ENCODE results near the gene IRF3.
"Not testable (repeated sequence)": the region's sequence is repeated elsewhere in the genome, so short reads cannot be mapped to it uniquely, and the experiment has no call there.

Gene IRF3

GRCh38 chr19:49637821-49638738 lies 27.6 kb downstream of the IRF3 start:
- peaks cover 31% of the 10 kb centered on the region for H3K4me1 Mint-ChIP-seq (ENCODE audit: low read depth)
- H3K36me3 Mint-ChIP-seq (ENCODE audit: low read depth): no peaks in the 10 kb centered on the region
- no peak for DNase-seq (ENCODE audit: low spot score)
- H3K27me3 Mint-ChIP-seq (ENCODE audit: low read depth): peaks cover 5% of the 10 kb centered on the region
- H3K4me3 Mint-ChIP-seq: peak overlapping the region; percentile 80
- no peak overlapping the region for H3K27ac Mint-ChIP-seq
- no peaks in the 10 kb centered on the region for H3K9me3 Mint-ChIP-seq

- Mint-ChIP-seq H3K4me3 (no peak overlapping the region), H3K27me3 (ENCODE audit: low read depth) (peaks cover 5% of the 10 kb centered on the region), H3K4me1 (ENCODE audit: low read depth) (peaks cover 23% of the 10 kb centered on the region), H3K27ac (no peak overlapping the region), H3K9me3 (no peaks in the 10 kb centered on the region), H3K36me3 (ENCODE audit: low read depth) (no peaks in the 10 kb centered on the region)
- DNase-seq (ENCODE audit: low spot score): no peak
Observed at GRCh38 chr19:49636233-49636932, 29.3 kb downstream of the IRF3 start.

GRCh38 chr19:49635530-49636232 lies 30.0 kb downstream of the IRF3 start:
- DNase-seq (ENCODE audit: low spot score): no peak
- Mint-ChIP-seq H3K27me3 (ENCODE audit: low read depth) (peaks cover 5% of the 10 kb centered on the region), H3K4me1 (ENCODE audit: low read depth) (peaks cover 19% of the 10 kb centered on the region), H3K27ac (no peak overlapping the region), H3K36me3 (ENCODE audit: low read depth) (no peaks in the 10 kb centered on the region), H3K9me3 (no peaks in the 10 kb centered on the region), H3K4me3 (no peak overlapping the region)

- not testable (repeated sequence) for H3K4me1 Mint-ChIP-seq (ENCODE audit: low read depth); H3K9me3 Mint-ChIP-seq; H3K27me3 Mint-ChIP-seq (ENCODE audit: low read depth); H3K27ac Mint-ChIP-seq; H3K4me3 Mint-ChIP-seq; DNase-seq (ENCODE audit: low spot score); H3K36me3 Mint-ChIP-seq (ENCODE audit: low read depth)
Observed at GRCh38 chr19:49633273-49633672, 32.4 kb downstream of the IRF3 start.

GRCh38 chr19:49632576-49632975 lies 33.1 kb downstream of the IRF3 start:
- Mint-ChIP-seq H3K4me3 (no peak overlapping the region), H3K27me3 (ENCODE audit: low read depth) (no peaks in the 10 kb centered on the region), H3K36me3 (ENCODE audit: low read depth) (peaks cover 8% of the 10 kb centered on the region), H3K4me1 (ENCODE audit: low read depth) (no peaks in the 10 kb centered on the region), H3K9me3 (no peaks in the 10 kb centered on the region), H3K27ac (no peak overlapping the region)
- no peak for DNase-seq (ENCODE audit: low spot score)

- no peak overlapping the region for H3K4me3 Mint-ChIP-seq
- H3K27ac Mint-ChIP-seq: no peak overlapping the region
- H3K36me3 Mint-ChIP-seq (ENCODE audit: low read depth): peaks cover 12% of the 10 kb centered on the region
- DNase-seq (ENCODE audit: low spot score): no peak
- no peaks in the 10 kb centered on the region for H3K9me3 Mint-ChIP-seq
- H3K27me3 Mint-ChIP-seq (ENCODE audit: low read depth): no peaks in the 10 kb centered on the region
- no peaks in the 10 kb centered on the region for H3K4me1 Mint-ChIP-seq (ENCODE audit: low read depth)
Observed at GRCh38 chr19:49631610-49632192, 34.0 kb downstream of the IRF3 start.

GRCh38 chr19:49631014-49631588 lies 34.6 kb downstream of the IRF3 start:
- H3K4me3 Mint-ChIP-seq: no peak overlapping the region
- no peaks in the 10 kb centered on the region for H3K4me1 Mint-ChIP-seq (ENCODE audit: low read depth)
- no peaks in the 10 kb centered on the region for H3K27me3 Mint-ChIP-seq (ENCODE audit: low read depth)
- no peaks in the 10 kb centered on the region for H3K9me3 Mint-ChIP-seq
- peaks cover 12% of the 10 kb centered on the region for H3K36me3 Mint-ChIP-seq (ENCODE audit: low read depth)
- no peak overlapping the region for H3K27ac Mint-ChIP-seq
- DNase-seq (ENCODE audit: low spot score): no peak

GRCh38 chr19:49629659-49630058 lies 36.0 kb downstream of the IRF3 start:
- no peak overlapping the region for H3K27ac Mint-ChIP-seq
- no peaks in the 10 kb centered on the region for H3K9me3 Mint-ChIP-seq

GRCh38 chr19:49626226-49626625 lies 39.4 kb downstream of the IRF3 start:
- DNase-seq (ENCODE audit: low spot score): no peak
- H3K27me3 Mint-ChIP-seq (ENCODE audit: low read depth): no peaks in the 10 kb centered on the region
- H3K27ac Mint-ChIP-seq: no peak overlapping the region
- H3K36me3 Mint-ChIP-seq (ENCODE audit: low read depth): peaks cover 31% of the 10 kb centered on the region
- no peaks in the 10 kb centered on the region for H3K4me1 Mint-ChIP-seq (ENCODE audit: low read depth)
- H3K4me3 Mint-ChIP-seq: no peak overlapping the region
- no peaks in the 10 kb centered on the region for H3K9me3 Mint-ChIP-seq

More at GRCh38 chr19:49629659-49630058, 36.0 kb downstream of the IRF3 start:
- Mint-ChIP-seq H3K27me3 (ENCODE audit: low read depth) (no peaks in the 10 kb centered on the region), H3K4me3 (no peak overlapping the region), H3K4me1 (ENCODE audit: low read depth) (no peaks in the 10 kb centered on the region), H3K36me3 (ENCODE audit: low read depth) (peaks cover 12% of the 10 kb centered on the region)
- no peak for DNase-seq (ENCODE audit: low spot score)

- Mint-ChIP-seq H3K4me3 (no peak overlapping the region), H3K27me3 (ENCODE audit: low read depth) (no peaks in the 10 kb centered on the region), H3K27ac (no peak overlapping the region), H3K4me1 (ENCODE audit: low read depth) (no peaks in the 10 kb centered on the region), H3K36me3 (ENCODE audit: low read depth) (peaks cover 31% of the 10 kb centered on the region), H3K9me3 (no peaks in the 10 kb centered on the region)
- no peak for DNase-seq (ENCODE audit: low spot score)
Observed at GRCh38 chr19:49624967-49625910, 40.4 kb downstream of the IRF3 start.

- DNase-seq (ENCODE audit: low spot score); H3K4me1 Mint-ChIP-seq (ENCODE audit: low read depth); H3K27ac Mint-ChIP-seq; H3K4me3 Mint-ChIP-seq; H3K9me3 Mint-ChIP-seq; H3K27me3 Mint-ChIP-seq (ENCODE audit: low read depth): not testable (repeated sequence)
- peaks cover 54% of the 10 kb centered on the region for H3K36me3 Mint-ChIP-seq (ENCODE audit: low read depth)
Observed at GRCh38 chr19:49617860-49618259, 47.8 kb downstream of the IRF3 start.

- no peak for DNase-seq (ENCODE audit: low spot score)
- no peak overlapping the region for H3K27ac Mint-ChIP-seq
- H3K36me3 Mint-ChIP-seq (ENCODE audit: low read depth): peaks cover 55% of the 10 kb centered on the region
- H3K4me3 Mint-ChIP-seq: no peak overlapping the region
- H3K4me1 Mint-ChIP-seq (ENCODE audit: low read depth): peaks cover 3% of the 10 kb centered on the region
- no peaks in the 10 kb centered on the region for H3K27me3 Mint-ChIP-seq (ENCODE audit: low read depth)
- no peaks in the 10 kb centered on the region for H3K9me3 Mint-ChIP-seq
Observed at GRCh38 chr19:49616945-49617344, 48.7 kb downstream of the IRF3 start.

GRCh38 chr19:49616532-49616931 lies 49.1 kb downstream of the IRF3 start:
- Mint-ChIP-seq H3K4me1 (ENCODE audit: low read depth) (peaks cover 3% of the 10 kb centered on the region), H3K27me3 (ENCODE audit: low read depth) (no peaks in the 10 kb centered on the region), H3K27ac (no peak overlapping the region), H3K9me3 (no peaks in the 10 kb centered on the region), H3K36me3 (ENCODE audit: low read depth) (peaks cover 52% of the 10 kb centered on the region), H3K4me3 (no peak overlapping the region)
- no peak for DNase-seq (ENCODE audit: low spot score)
